Left ventricle myocardium inferior (tissue), 1 donor: ENCODE results near the gene USO1. TPM values are rescaled to one million over a fixed set of nuclear protein-coding genes. Genes with fewer than 3 reads are reported as not detected.

Experiments
- DNase-seq: peaks from one replicate; pipeline ENCODE4 v3.0.0-alpha.2; 2020
- H3K27ac ChIP-seq: fragments of 200-600 bp; replicated peaks from 2 replicates; pipeline ENCODE4 v1.8.0; 2021
- H3K27me3 ChIP-seq: fragments of 200-600 bp; 2 replicates; pipeline ENCODE4 v1.8.0; 2021; ENCODE audit warnings: low read depth
- H3K36me3 ChIP-seq: fragments of 200-600 bp; 2 replicates; pipeline ENCODE4 v1.8.0; 2021
- H3K4me1 ChIP-seq: fragments of 200-600 bp; 2 replicates; pipeline ENCODE4 v1.8.0; 2021
- H3K4me3 ChIP-seq: fragments of 200-600 bp; 2 replicates; pipeline ENCODE4 v1.8.0; 2021; ENCODE audit warnings: mild to moderate bottlenecking, moderate library complexity
- H3K9me3 ChIP-seq: fragments of 200-600 bp; replicated peaks from 2 replicates; pipeline ENCODE4 v1.8.0; 2021
- intact Hi-C: fragments of 100-400 bp; cut with micrococcal nuclease; formaldehyde crosslinking; loops from one replicate; pipeline ENCODE4 v1.11.0; 2022
- total RNA-seq: library from RNA; stranded (reverse); fragmentation: NEBNext Ultra II Directional; extraction: Animal tissue kit (Norgen Biotek cat#: 25700); gene quantifications from one replicate; pipeline ENCODE4 v1.2.1, GENCODE V29; 2021
- TF ChIP-seq, protein P1 (sequence below): fragments of 200-600 bp; IDR thresholded peaks from 2 replicates; pipeline ENCODE4 v1.8.0; 2021; ENCODE audit warnings: antibody characterized with exemption, mild to moderate bottlenecking, borderline replicate concordance
- donor health status: DM: no; HTN: yes; CAD: no; lungs with severe emphysema.

Gene USO1
- total RNA-seq, 1 donor from 2014 or later: 84.3 TPM

- H3K4me1 ChIP-seq: peaks cover 3% of the 10 kb centered on the region
- intact Hi-C loops: no loop called here
- no peak overlapping the region for H3K4me3 ChIP-seq
- H3K36me3 ChIP-seq: no peaks in the 10 kb centered on the region
- TF ChIP-seq, protein P1, sequence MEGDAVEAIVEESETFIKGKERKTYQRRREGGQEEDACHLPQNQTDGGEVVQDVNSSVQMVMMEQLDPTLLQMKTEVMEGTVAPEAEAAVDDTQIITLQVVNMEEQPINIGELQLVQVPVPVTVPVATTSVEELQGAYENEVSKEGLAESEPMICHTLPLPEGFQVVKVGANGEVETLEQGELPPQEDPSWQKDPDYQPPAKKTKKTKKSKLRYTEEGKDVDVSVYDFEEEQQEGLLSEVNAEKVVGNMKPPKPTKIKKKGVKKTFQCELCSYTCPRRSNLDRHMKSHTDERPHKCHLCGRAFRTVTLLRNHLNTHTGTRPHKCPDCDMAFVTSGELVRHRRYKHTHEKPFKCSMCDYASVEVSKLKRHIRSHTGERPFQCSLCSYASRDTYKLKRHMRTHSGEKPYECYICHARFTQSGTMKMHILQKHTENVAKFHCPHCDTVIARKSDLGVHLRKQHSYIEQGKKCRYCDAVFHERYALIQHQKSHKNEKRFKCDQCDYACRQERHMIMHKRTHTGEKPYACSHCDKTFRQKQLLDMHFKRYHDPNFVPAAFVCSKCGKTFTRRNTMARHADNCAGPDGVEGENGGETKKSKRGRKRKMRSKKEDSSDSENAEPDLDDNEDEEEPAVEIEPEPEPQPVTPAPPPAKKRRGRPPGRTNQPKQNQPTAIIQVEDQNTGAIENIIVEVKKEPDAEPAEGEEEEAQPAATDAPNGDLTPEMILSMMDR: no peak
- peaks cover 8% of the 10 kb centered on the region for H3K9me3 ChIP-seq
- H3K27me3 ChIP-seq: no peaks in the 10 kb centered on the region
- DNase-seq: no peak
- no peak overlapping the region for H3K27ac ChIP-seq
Observed at GRCh38 chr4:75831856-75832405, 107.6 kb downstream of the USO1 start.

GRCh38 chr4:75834095-75834771, 109.9 kb downstream of the USO1 start:
- Histone ChIP-seq H3K27me3 (no peaks in the 10 kb centered on the region), H3K9me3 (peaks cover 8% of the 10 kb centered on the region), H3K27ac (no peak overlapping the region), H3K36me3 (no peaks in the 10 kb centered on the region), H3K4me1 (peaks cover 3% of the 10 kb centered on the region), H3K4me3 (no peak overlapping the region)
- TF ChIP-seq, protein P1: no peak
- intact Hi-C loops: no loop called here
- no peak for DNase-seq

GRCh38 chr4:75834772-75835154, 110.4 kb downstream of the USO1 start:
- intact Hi-C loops: no loop called here
- Histone ChIP-seq H3K4me1 (peaks cover 3% of the 10 kb centered on the region), H3K4me3 (no peak overlapping the region), H3K9me3 (peaks cover 8% of the 10 kb centered on the region), H3K27ac (no peak overlapping the region), H3K36me3 (no peaks in the 10 kb centered on the region), H3K27me3 (no peaks in the 10 kb centered on the region)
- TF ChIP-seq, protein P1: no peak
- no peak for DNase-seq

DNA sequence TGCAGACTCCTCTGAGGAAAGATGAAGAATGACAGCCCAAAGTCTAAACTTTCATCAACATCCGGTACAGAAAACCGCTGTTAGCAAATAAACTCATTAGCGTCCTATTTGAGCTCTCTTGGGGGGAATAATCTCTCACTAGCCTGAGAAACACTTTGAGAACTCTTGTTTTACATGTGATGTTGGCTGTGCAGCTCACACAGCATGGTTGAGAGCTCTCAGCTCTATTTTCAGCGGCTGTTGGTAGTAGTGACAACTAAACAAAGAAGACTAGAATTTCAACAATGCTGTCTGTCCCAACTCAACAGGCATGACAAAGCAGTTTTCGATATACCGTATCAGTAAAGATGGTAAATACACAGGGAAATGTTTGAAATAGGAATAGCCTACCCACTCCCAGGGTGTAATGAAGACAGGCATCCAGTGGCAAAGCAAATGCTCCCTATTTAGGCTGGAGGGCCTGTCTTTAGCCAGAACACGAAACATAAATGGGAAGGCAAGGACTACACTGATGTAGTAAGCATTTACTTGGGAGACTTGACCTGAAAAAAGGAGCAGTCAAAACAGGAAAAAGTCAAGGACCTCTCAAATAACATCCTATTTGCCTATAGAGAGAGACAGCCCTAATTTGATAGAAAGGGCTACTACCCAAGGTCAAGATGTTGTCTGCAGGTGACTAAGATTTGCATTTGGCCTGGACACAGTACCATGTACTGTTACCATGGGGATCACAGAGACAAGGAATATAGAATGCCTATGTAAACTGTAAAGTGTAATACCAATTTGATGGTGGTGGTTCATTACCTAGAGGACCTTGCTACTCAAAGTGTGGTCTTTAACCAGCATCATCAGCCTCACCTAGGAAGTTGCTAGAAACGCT, 117.5 kb downstream of the USO1 start:
- Histone ChIP-seq H3K9me3 (no peaks in the 10 kb centered on the region), H3K36me3 (no peaks in the 10 kb centered on the region), H3K4me1 (peaks cover 24% of the 10 kb centered on the region), H3K27ac (peak overlapping the region; percentile 83), H3K4me3 (no peak overlapping the region), H3K27me3 (no peaks in the 10 kb centered on the region)
- DNase-seq: no peak
- intact Hi-C loops: no loop called here
- TF ChIP-seq, protein P1: no peak

DNA sequence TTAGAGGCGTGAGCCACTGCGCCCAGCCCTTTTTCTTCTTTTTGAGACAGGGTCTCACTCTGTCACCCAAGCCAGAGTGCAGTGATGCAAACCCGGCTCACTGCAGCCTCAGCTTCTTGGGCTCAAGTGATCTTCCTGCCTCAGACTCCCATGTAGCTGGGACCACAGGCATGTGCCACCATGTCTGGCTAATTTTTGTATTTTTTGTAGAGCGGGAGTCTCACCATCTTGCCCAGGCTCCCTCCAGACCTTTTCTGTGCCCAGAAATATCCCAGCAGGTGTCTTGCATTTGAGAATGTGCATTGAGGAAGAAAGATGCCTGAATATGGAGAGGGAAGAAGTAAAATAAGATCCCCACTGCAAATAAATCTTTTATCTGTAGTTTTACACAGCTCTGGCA, 119.2 kb downstream of the USO1 start:
- Histone ChIP-seq H3K36me3 (no peaks in the 10 kb centered on the region), H3K27me3 (no peaks in the 10 kb centered on the region), H3K9me3 (no peaks in the 10 kb centered on the region), H3K4me3 (no peak overlapping the region), H3K4me1 (peaks cover 33% of the 10 kb centered on the region), H3K27ac (no peak overlapping the region)
- no peak for DNase-seq
- TF ChIP-seq, protein P1: no peak
- intact Hi-C loops: no loop called here
